Measurements from ENCODE around the gene EFCC1. TPM values are rescaled to one million over a fixed set of nuclear protein-coding genes. Genes with fewer than 3 reads are reported as not detected.

Gene EFCC1
- total RNA-seq, 3 donors from 2014 or later, result 1.6 to 3.9 (median 1.8) TPM

DNA sequence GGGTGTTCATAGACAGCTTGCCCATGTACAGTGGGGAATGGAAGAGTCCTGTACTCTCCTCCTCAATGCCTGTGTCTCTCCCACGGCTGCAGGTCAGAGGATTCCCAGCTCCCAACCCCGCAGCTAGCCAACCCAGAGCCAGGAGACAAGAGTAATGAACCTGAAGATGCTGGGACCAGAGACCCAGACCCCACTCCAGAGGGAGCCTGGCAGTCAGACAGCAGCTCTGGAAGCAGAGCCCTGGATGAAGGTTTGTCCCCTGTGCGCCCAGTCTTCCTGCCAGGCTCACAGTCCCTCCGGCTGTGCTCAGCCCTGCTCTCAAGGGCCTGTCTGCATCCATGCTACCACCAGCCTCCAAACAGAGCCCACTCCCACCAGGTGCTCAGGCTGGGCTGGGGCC is 29.5 kb downstream of the EFCC1 start:
- H3K27ac ChIP-seq, result no peak overlapping the region
- TF ChIP-seq POLR2AphosphoS5 (IDR thresholded peaks at IDR 0.05), result no peak
- no peak for TF ChIP-seq POLR2A (IDR thresholded peaks at IDR 0.05)
- TF ChIP-seq, protein P1, sequence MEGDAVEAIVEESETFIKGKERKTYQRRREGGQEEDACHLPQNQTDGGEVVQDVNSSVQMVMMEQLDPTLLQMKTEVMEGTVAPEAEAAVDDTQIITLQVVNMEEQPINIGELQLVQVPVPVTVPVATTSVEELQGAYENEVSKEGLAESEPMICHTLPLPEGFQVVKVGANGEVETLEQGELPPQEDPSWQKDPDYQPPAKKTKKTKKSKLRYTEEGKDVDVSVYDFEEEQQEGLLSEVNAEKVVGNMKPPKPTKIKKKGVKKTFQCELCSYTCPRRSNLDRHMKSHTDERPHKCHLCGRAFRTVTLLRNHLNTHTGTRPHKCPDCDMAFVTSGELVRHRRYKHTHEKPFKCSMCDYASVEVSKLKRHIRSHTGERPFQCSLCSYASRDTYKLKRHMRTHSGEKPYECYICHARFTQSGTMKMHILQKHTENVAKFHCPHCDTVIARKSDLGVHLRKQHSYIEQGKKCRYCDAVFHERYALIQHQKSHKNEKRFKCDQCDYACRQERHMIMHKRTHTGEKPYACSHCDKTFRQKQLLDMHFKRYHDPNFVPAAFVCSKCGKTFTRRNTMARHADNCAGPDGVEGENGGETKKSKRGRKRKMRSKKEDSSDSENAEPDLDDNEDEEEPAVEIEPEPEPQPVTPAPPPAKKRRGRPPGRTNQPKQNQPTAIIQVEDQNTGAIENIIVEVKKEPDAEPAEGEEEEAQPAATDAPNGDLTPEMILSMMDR (IDR thresholded peaks at IDR 0.05), result no peak
- no peaks in the 10 kb centered on the region for H3K9me3 ChIP-seq
- H3K4me3 ChIP-seq, result no peak overlapping the region
- no peaks in the 10 kb centered on the region for H3K4me1 ChIP-seq
- H3K27me3 ChIP-seq, result no peaks in the 10 kb centered on the region
- H3K36me3 ChIP-seq, result no peaks in the 10 kb centered on the region
- intact Hi-C loops (cut with DNase I; ENCODE audit: low total_unique reads), result no loop called here
- DNase-seq (ENCODE audit: low spot score in 2 of 2), result no peak

DNA sequence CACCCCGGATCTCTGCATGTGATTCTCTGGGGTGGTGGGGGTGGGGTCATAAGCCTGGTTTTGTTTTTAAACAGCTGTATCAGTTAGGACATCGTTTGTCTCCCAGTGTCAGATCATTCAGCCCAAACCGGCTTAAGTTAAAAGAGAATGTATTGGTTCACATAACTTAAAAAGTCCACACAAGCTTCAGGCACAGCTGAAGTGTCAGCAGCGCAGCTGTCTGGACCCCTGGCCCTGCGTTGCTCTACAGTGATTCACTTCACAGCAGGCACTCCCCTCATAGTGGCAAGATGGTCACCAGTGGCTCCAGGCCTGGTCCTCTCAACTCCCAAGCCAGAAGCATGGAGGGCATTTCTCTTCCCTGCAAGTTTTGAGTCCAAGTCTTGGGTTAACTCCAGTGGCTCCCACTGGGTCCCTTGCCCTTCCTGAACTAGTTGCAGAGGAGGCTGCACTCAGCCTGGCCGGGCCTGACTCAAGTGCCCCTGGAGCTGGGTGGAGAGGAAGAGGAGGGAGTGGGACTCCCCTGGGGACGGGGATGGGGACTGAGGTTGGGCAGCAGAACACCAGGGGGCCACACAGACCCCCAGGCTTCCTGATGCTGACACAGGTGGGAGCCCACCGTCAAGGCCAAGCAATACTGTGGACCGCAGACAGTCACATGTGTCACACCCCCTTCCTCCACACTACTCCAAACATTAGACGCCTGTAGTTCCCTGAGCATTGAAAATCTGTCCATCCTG is 30.5 kb downstream of the EFCC1 start:
- no peaks in the 10 kb centered on the region for H3K27me3 ChIP-seq
- no peaks in the 10 kb centered on the region for H3K9me3 ChIP-seq
- intact Hi-C loops (cut with DNase I; ENCODE audit: low total_unique reads), result no loop called here
- H3K27ac ChIP-seq, result no peak overlapping the region
- TF ChIP-seq POLR2AphosphoS5 (IDR thresholded peaks at IDR 0.05) (no peak), POLR2A (IDR thresholded peaks at IDR 0.05) (no peak)
- TF ChIP-seq, protein P1 (IDR thresholded peaks at IDR 0.05), result no peak
- H3K4me1 ChIP-seq, result no peaks in the 10 kb centered on the region
- H3K36me3 ChIP-seq, result no peaks in the 10 kb centered on the region
- no peak overlapping the region for H3K4me3 ChIP-seq
- DNase-seq (ENCODE audit: low spot score in 2 of 2), result no peak

DNA sequence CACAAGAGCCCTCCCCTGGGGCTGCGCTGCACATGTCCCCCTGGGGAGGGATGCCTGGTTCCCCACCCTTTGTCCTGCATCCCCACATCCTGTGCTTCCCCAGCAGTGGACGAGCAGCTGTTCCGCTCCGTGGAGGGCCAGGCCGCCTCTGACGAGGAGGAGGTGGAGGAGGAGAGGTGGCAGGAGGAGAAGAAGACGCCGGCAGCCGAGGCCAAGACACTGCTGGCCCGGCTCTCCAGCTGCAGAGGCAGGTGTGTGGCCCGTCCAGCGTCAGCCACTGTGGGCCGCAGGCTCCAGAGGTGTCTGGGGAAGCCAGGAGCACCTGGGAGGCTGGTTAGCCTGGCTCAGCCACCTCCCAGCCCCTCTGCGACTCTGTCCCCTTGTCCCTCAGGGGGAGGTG is 31.6 kb downstream of the EFCC1 start:
- H3K4me3 ChIP-seq, result no peak overlapping the region
- H3K27ac ChIP-seq, result no peak overlapping the region
- no peaks in the 10 kb centered on the region for H3K27me3 ChIP-seq
- TF ChIP-seq, protein P1 (IDR thresholded peaks at IDR 0.05), result no peak
- TF ChIP-seq POLR2A (IDR thresholded peaks at IDR 0.05), result no peak
- no peak for TF ChIP-seq POLR2AphosphoS5 (IDR thresholded peaks at IDR 0.05)
- H3K36me3 ChIP-seq, result no peaks in the 10 kb centered on the region
- no peaks in the 10 kb centered on the region for H3K9me3 ChIP-seq
- no peaks in the 10 kb centered on the region for H3K4me1 ChIP-seq
- no peak for DNase-seq (ENCODE audit: low spot score in 2 of 2)
- intact Hi-C loops (cut with DNase I; ENCODE audit: low total_unique reads), result no loop called here

DNA sequence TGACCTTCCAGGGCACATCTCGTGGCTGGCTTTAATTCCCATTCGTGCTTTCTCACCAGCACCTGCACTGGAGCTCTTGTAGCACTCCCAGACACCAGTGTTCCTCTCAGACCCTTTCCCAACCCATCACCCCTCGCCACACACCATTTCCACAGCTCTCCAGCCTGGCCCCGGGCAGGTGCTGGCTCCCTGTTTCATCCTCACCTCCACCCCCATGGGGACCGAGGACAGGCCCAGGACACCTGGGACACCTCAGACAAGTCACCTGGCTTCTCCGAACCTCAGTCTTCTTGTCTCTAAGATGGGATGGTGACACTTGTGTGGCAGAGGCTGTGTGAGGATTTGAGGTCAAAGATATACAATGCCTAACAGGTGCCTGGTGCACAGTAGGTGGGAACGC is 32.0 kb downstream of the EFCC1 start:
- no peak for TF ChIP-seq POLR2A (IDR thresholded peaks at IDR 0.05)
- TF ChIP-seq, protein P1 (IDR thresholded peaks at IDR 0.05), result no peak
- no peak for TF ChIP-seq POLR2AphosphoS5 (IDR thresholded peaks at IDR 0.05)
- H3K9me3 ChIP-seq, result no peaks in the 10 kb centered on the region
- no peaks in the 10 kb centered on the region for H3K36me3 ChIP-seq
- no peak overlapping the region for H3K27ac ChIP-seq
- no peak for DNase-seq (ENCODE audit: low spot score in 2 of 2)
- intact Hi-C loops (cut with DNase I; ENCODE audit: low total_unique reads), result no loop called here
- no peaks in the 10 kb centered on the region for H3K27me3 ChIP-seq
- no peaks in the 10 kb centered on the region for H3K4me1 ChIP-seq
- no peak overlapping the region for H3K4me3 ChIP-seq

DNA sequence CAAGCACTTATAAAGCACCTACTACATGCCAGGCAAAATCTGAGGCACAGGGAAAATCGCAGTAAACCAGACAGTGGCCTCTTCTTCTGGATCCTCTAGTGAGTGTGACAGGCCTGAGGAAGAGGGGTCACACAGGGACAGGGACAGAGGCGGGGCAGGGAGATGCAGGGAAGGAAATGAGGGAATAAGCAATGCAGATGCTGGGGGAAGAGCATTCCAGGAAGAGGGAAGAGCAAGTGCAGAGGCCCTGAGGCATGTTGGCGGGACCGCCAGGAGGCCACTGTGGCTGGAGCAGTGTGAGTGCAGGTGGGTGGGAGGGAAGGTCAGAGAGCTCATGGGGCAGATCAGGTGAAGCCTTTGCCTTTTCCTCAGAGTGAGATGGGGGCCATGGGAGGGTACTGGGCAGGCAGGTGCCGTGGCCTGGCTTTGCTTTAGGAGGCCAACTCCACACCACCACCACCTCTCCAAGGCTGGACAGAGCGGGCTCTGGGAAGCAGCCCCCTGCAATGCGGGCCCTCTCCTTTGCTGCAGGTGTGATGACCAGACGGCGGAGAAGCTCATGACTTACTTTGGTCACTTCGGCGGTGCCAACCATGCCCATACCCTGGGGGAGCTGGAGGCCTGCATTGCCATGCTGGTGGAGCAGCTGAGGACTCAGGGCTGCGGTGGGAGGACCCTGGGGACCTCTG is 32.7 kb downstream of the EFCC1 start:
- H3K27ac ChIP-seq, result no peak overlapping the region
- no peak for DNase-seq (ENCODE audit: low spot score in 2 of 2)
- no peaks in the 10 kb centered on the region for H3K36me3 ChIP-seq
- H3K27me3 ChIP-seq, result no peaks in the 10 kb centered on the region
- TF ChIP-seq, protein P1 (IDR thresholded peaks at IDR 0.05), result no peak
- TF ChIP-seq POLR2A (IDR thresholded peaks at IDR 0.05) (no peak), POLR2AphosphoS5 (IDR thresholded peaks at IDR 0.05) (no peak)
- intact Hi-C loops (cut with DNase I; ENCODE audit: low total_unique reads), result no loop called here
- H3K4me3 ChIP-seq, result no peak overlapping the region
- no peaks in the 10 kb centered on the region for H3K4me1 ChIP-seq
- no peaks in the 10 kb centered on the region for H3K9me3 ChIP-seq
